HG03575 (cell line): ENCODE results near the gene RARB.

Source experiments
- ATAC-seq: cut with Tn5 transposase; IDR thresholded peaks from one replicate; pipeline ENCODE4 v1.9.1; 2021; ENCODE audit not compliant: unreplicated experiment, insufficient number of reproducible peaks, low FRiP score; ENCODE audit errors: extremely low read depth

Gene RARB

DNA sequence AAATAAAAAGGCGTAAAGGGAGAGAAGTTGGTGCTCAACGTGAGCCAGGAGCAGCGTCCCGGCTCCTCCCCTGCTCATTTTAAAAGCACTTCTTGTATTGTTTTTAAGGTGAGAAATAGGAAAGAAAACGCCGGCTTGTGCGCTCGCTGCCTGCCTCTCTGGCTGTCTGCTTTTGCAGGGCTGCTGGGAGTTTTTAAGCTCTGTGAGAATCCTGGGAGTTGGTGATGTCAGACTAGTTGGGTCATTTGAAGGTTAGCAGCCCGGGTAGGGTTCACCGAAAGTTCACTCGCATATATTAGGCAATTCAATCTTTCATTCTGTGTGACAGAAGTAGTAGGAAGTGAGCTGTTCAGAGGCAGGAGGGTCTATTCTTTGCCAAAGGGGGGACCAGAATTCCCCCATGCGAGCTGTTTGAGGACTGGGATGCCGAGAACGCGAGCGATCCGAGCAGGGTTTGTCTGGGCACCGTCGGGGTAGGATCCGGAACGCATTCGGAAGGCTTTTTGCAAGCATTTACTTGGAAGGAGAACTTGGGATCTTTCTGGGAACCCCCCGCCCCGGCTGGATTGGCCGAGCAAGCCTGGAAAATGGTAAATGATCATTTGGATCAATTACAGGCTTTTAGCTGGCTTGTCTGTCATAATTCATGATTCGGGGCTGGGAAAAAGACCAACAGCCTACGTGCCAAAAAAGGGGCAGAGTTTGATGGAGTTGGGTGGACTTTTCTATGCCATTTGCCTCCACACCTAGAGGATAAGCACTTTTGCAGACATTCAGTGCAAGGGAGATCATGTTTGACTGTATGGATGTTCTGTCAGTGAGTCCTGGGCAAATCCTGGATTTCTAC is at the start of gene RARB:
RARB (plus strand) TSS at position 322 of the 847 bp plus-strand sequence; CDS start at position 791, 469 bp downstream.
- ATAC-seq: peak; percentile 60

DNA sequence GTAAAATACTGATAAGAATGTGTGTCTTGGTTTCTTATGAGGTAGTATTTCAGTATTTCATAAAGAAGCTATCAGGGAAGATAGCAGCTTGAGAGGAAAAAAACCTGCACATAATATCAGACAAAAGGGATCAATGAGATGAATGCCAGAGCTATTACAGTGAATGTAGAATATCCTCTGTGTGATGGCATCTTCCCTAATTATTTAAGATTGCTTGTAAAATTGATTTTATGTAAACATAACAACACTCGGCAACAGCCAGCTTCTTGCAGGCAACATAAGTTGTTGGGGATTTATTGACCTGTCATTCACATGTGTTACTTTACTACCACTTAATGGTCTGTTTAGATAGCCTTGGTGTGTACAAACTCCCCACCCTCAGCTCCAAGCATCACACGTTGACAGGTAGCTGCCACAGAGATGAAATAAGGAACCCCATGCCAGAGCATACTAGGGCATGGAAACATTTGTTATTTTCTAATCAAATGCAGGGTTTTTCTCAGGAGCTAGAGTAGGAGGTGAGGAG is 49.2 kb upstream of the RARB start:
- no peak for ATAC-seq

DNA sequence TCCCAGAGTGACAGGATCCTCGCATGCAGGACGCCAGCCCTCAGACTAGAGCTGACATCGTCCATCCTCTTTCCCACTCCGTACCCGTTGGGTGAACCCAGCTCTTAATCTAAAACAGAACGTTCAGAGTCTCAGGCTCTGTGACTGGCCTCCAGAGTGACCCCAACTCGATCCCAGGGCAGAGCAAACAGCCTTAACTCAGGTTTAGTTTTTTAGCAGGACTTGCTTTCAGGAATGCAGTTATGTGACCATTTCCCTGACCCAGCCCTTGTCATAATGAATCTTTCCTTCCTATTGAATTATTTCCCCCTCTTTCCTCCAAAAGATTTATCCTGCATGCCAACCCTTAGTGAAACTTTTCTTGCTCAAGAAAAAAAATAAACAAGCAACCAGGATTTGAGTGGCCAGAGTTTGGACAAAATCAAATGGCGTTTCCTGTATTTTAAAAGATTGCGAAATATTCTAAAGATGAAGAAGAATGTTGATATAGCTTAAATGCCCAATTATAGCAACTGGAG is 47.8 kb upstream of the RARB start:
- ATAC-seq: no peak

DNA sequence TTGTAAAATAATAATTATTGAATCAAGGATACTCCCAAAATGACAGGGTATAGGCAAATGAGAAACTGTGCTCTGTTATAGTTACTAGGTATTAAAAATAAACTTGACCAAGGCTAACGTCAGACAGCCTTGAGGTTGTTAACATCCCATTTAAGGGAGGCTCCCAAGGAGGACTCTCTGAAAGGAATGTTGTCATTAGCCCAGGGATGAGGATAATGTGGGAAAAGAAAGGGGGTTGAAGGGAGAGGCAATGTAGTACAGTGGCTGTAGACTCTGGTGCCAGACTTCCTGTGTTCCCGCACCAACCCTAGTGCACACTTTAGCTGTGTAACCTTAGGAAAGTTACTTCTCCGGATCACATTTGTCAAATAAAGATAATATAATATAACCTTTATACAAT is 47.0 kb upstream of the RARB start:
- ATAC-seq: no peak

DNA sequence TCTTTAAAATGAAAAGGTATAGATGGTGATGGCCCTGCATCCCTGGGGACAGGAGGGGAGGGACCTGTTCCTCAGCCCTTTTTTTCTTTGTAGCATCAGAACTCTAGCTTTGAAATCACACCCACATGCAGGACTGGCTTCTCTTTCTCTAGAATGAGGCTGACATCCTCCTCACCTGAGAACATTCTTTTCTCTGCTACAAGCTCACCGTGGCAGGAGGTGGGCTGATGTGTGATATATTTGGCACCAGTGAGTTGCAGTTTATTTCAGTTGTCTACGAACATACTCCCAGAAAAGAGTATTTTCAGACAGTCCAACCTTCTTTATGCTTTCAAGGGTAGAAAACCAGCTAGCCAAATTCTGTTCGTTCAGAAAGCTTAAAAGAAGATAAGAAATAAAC is 43.6 kb upstream of the RARB start:
- no peak for ATAC-seq

DNA sequence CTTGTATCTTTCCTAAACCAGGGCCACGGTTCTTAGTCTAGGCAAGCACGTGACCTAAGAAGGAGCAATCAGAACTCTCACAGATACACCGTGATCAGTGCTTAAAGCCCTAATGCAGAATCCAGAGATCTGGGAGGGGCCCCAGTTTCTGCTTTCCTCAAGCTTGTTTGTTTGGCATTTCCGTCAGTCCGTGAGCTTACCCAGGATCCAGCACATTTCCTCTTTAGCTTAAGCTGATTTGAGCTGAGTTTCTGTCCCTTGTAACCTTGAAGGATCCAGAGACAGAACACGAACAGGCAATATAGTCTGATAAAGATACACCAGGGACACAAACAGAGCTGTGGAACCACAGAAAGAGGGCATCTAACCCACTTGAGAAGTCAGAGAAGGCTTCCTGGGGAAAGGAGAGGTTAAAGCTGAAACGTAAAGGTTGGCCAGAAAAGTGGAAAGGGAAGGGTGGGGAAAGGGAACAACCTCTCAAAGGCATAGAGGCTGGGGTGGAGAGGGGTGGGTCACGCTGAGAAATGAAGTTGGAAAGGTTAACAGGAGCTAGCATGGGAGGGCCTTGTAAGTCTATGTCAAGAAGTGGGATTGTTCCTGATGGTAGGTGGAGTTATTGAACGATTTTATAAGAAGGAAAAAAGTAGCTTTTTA is 42.1 kb upstream of the RARB start:
- ATAC-seq: no peak

DNA sequence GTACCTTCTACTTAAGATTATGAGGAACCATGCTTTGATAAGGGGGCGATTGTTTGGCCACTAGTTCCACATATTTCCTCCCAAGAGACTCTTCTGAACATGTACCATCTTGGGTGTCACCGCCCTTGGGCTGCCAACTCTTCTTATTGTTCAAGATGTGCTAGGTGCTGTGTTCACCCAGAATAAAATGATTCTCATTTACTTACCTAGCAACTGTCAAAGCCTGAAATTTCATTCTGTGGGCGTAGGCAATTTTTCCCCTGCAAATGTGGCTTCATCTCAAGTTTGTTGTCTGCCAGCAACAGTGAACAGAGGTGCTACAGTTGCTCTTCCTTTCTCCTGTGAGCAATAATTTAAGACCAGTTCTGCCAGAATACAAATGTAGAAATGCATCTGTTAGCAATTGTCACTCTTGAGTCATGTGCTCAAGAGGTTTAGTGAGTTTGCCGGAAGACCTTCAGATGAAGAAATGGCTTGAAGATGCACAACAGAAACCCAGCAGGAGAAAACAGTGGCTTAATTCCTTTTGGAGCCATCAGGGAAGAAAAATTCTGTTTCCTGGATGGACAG is 41.3 kb upstream of the RARB start:
- ATAC-seq: no peak

DNA sequence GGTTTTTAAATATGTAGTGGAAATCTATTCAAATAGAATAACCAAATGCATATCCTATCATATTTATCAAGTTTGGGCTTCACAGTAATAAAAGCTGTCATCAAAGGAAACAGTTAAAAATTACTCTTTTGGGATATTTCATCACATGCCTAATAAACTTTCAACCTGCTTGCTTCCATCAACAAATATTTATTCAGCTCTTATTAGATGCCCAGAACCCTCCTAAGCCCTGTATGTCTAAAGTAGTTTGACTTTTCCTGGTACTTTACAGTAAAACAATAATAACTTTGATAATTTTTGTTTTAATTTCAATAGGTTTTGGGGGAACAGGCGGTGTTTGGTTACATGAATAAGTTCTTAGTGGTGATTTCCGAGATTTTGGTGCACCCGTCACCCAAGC is 37.5 kb upstream of the RARB start:
- no peak for ATAC-seq

DNA sequence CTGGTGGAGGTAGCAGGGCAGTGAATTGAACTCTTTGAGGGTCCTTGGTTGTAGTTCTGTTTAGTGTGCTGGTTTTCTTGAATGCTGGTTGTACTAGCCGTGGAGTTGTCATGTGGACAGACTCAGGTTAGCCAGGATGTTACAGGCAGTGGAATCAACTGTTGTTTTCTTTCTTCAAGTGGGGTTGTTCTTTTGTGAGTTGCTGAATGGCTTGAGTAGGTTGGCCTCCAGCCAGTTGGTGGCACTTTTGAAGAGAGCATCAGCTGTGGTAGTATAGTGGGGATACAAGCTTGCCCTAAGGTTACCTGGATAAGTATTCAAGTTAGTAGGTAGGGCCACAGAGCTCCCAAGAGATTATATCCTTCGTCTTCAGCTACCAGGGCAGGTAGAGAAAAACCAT is 31.8 kb upstream of the RARB start:
- ATAC-seq: no peak

DNA sequence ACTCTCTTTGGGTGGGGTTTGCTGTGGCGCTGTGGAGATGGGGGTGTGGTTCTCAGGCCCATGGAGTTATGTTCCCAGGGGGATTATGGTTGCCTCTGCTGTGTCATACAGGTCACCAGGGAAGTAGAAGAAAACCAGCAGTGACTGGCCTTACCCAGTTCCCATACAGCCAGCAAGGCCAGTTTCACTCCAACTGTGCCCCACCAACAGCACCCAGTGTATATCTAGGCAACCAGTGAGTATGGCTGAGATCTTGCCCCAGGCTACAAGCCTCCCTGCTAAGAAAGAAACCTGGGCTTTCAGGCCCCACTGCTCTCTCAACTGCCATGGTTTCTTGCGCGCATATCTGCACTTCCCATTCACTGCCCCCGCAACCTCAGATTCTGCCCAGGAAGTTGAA is 31.4 kb upstream of the RARB start:
- ATAC-seq: no peak

DNA sequence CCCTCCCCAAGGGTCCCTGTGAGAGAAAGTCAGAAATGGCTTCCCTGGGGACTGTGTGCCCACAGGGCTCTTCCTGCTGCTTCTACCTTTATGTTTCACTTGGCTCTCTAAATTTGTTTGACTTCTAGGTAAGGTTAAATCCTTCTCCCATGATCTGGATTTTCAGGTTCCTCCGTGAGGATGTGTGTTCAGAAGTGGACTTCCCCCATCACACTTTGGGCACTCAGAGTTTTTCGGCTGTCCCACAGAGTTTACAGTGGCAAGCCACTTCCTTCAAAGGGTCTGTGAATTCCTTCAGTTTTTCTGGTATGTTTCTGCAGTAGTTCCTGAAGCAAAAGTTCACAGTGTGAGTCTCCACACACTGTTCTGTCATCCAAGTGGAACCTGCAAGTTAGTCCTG is 30.9 kb upstream of the RARB start:
- ATAC-seq: no peak

DNA sequence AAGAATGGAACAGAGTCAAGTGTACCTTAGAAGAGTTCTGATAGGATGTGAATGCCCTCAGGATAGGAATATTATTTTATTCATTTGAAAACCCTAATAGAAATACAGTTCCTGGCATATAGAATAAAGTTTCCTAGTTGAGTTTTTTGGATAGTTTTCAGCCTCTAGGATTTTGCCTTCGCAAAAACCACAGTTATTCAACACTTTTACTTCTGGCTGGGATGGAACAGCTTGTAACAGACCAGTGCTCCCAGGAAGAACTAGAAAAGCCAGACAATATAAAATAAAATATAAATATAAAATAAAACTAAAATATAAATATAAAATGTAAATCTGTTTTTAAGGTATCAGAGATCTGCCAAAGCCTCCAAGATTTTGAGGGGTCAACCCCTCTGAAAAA is 27.5 kb upstream of the RARB start:
- ATAC-seq: no peak

DNA sequence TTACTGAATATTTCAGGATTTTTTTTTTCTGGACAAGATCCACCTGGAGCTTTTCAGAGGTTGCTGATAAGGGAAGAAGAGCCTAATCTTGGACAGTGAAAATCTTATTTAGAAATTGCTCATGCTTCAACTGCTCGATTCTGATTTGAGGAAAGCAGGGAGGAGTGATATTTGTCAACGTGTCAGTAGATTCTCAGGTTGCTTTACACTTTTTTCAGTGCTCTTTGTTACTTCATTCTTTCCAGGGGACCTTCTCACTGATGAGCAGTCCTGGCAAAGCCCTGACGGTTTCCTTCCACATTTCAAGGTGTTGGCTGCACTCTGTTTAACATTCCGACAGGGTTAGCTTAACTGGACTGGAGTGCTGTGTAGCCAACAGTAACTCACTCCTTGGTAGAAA is 24.1 kb upstream of the RARB start:
- no peak for ATAC-seq

DNA sequence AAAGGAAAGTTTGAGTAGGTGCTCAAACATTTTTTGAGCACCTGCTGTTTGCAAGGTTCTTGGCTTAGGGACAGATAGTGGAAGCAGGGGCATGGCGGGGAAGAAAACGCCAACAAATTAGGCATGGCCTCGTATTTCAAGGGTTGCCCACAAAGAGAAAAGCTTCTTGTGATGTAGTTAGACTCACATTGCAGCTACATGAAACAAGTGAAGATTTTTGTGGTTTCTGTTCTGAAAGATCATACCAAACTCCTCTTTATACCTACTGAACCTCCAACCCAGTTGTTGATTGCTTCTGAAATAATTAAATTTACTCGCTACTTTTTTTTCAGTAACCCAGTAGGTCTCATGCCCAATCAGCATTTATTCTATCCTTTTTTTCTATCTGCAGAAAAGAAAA is 23.5 kb upstream of the RARB start:
- no peak for ATAC-seq

DNA sequence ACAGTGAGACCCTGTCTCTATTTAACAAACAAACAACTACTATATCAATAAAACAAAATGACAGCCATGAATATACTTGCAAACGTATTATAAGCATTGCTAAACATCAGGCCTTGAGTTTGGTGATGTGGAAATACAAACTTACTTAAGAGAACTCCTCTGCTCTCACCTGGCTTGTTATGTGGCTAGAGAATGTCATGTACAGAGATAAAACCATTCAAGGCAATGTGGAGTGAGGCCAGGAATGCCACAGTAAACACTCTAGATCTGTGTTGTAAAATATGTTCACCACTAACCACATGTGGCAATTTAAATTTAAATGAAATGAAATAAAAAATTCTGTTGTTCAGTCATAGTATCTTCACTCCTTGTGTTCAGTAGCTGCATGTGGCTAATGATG is 22.7 kb upstream of the RARB start:
- ATAC-seq: no peak

DNA sequence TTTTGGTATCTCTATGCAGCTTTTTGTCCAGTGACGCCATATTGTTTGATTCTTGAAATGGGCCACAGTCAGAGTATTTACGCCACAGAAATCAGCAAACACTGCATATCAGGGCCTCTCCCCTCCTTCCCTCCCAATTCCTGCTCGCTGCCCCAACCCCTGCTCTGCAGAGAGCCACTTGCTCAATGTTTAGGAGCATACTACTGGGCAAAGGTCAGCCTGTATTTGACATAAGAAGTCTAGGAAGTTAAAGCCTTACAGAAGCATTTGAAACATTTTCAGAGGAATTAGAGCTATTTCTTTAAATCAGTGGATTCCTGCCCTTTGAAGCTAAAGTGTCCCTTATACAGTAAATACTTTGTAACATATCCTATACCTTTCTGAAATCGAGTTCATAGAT is 17.4 kb upstream of the RARB start:
- ATAC-seq: no peak

DNA sequence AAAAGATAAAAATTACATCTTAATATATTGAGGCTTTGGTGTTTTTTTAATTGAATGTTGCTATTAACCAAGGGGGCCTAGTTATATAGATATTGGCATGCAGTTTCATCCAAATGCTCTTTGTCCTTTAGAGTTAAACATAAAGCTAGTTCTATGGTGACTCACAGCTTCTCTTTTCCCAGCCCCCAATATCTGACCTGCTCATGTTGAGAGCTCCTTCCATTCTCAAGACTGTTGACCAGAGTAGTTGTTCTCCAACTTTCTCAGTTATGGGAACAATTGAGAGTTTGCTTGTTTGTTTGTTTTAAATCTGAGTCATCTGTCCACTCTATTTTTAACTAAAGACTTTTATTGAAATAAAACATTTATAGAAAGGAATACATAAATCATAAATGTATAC is 15.8 kb upstream of the RARB start:
- ATAC-seq: no peak

DNA sequence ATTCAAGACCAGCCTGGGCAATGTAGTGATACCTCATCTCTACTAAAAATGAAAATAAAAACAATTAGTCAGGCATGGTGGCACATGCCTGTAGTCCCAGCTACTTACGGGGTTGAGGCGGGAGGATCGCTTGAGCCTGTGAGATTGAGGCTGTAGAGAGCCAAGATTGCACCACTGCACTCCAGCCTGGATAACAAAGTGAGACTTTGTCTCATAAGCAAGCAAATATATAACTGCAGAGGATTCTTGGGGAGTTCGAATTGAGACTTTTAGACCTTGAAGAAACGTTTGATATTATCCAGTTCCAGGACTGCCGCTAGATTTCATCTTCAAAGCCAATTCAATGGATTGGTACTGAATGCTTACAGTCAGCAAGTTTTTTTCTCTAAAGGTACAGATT is 11.9 kb upstream of the RARB start:
- ATAC-seq: no peak

DNA sequence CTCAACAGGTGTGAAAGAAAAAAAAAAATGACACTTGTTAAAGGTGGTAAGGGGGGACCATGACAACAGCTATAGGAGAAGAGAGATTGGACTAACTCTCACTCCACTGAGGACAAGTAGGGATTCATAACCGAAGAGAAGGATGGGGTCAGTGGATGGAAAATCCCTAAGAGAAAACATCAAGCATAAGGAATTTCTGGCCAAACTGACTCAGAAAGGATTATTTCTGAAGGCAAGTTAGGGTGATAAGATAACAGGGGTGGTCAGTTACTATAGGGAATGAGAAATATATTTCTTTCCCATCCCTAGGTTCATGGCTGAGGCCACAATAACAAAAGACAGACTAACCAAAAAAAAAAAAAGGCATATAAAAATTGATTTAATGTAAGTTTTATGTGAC is 9.5 kb upstream of the RARB start:
- no peak for ATAC-seq

DNA sequence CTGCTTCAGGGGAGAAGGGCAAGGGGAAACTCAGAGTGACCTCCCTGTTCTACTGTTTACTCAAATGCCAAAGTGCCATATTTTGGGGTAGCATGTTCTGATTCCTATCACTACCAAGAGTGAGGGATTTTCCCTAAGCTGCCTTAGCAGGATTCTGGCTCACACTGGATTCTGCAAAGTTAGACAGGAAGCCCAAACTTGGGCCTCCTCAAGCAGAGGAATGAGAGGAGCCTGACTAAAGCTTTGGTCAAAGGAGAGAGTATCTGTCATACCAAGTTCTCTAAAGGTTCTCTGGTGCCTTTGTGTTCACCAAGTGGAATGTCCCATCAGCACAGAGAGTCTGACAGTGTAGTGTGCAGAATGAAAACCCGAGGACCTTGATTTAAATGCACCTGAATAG is 8.8 kb upstream of the RARB start:
- no peak for ATAC-seq
